OCI-LY3 (cell line): Measurements from ENCODE around the gene ASF1B.
"Not testable (repeated sequence)": the region's sequence is repeated elsewhere in the genome, so short reads cannot be mapped to it uniquely, and the experiment has no call there.

Source experiments
- H2AFZ ChIP-seq: fragments of 200-600, 300-600 bp; shearing (Covaris generic); 2 replicates; pipeline ENCODE4 v1.6.0; 2014; ENCODE audit warnings: antibody characterized with exemption, low read depth, low read length
- H3K27ac ChIP-seq: fragments of 200-600, 300-600 bp; sonication (generic); 2 replicates; pipeline ENCODE4 v1.5.1; 2014; ENCODE audit warnings: mild to moderate bottlenecking, low read length, moderate library complexity, mixed read lengths
- H3K27me3 ChIP-seq: fragments of 200-600, 300-600 bp; sonication (generic); 2 replicates; pipeline ENCODE4 v1.6.1; 2014; ENCODE audit warnings: low read depth, low read length, mixed read lengths
- H3K36me3 ChIP-seq: fragments of 200-600, 300-600 bp; sonication (generic); replicated peaks from 2 replicates; pipeline ENCODE3; 2014; ENCODE audit warnings: low read depth, low read length, mixed read lengths
- H3K4me1 ChIP-seq: fragments of 300-600, 200-600 bp; sonication (generic); 2 replicates; pipeline ENCODE4 v1.6.1; 2014; ENCODE audit warnings: low read length, mixed read lengths
- H3K4me2 ChIP-seq: fragments of 200-600, 300-600 bp; sonication (generic); 2 replicates; pipeline ENCODE4 v1.6.1; 2014; ENCODE audit warnings: low read length, mixed read lengths
- H3K4me3 ChIP-seq: fragments of 300-600, 200-600 bp; sonication (generic); 2 replicates; pipeline ENCODE4 v1.5.1; 2014; ENCODE audit warnings: antibody characterized with exemption, mild to moderate bottlenecking, low read length, moderate library complexity
- H3K79me2 ChIP-seq: fragments of 300-600, 200-600 bp; shearing (Covaris generic); 2 replicates; pipeline ENCODE4 v1.6.1; 2014; ENCODE audit warnings: mild to moderate bottlenecking, low read length, mixed read lengths
- H3K9ac ChIP-seq: fragments of 300-600, 200-600 bp; shearing (Covaris generic); 2 replicates; pipeline ENCODE4 v1.6.0; 2014; ENCODE audit warnings: mild to moderate bottlenecking, low read length, moderate library complexity
- H3K9me3 ChIP-seq: fragments of 200-600, 300-600 bp; shearing (Covaris generic); 2 replicates; pipeline ENCODE4 v1.6.1; 2014; ENCODE audit warnings: low read length, mixed read lengths; ENCODE audit not compliant: insufficient read depth
- H4K20me1 ChIP-seq: fragments of 200-600, 300-600 bp; sonication (generic); 2 replicates; pipeline ENCODE4 v1.6.1; 2016; ENCODE audit warnings: low read length, mixed read lengths; ENCODE audit not compliant: insufficient read depth
- EZH2phosphoT487 ChIP-seq: fragments of 200-600 bp; shearing (Covaris generic); IDR thresholded peaks from 2 replicates; pipeline ENCODE4 v1.6.1; 2018; ENCODE audit warnings: antibody characterized with exemption, mixed run types, low read depth
- TF ChIP-seq, protein P1 (sequence below): fragments of 200-600, 300-600 bp; sonication (generic); IDR thresholded peaks from 2 replicates; pipeline ENCODE4 v1.5.1; 2014; ENCODE audit warnings: antibody characterized with exemption, low read length, low read depth

Gene ASF1B

GRCh38 chr19:14182476-14182875, 46.1 kb upstream of the ASF1B start:
- Histone ChIP-seq H3K4me1 (no peaks in the 10 kb centered on the region), H2AFZ (no peak overlapping the region), H3K79me2 (no peaks in the 10 kb centered on the region), H3K4me3 (no peak overlapping the region), H4K20me1 (no peaks in the 10 kb centered on the region), H3K9ac (no peak overlapping the region), H3K4me2 (no peak overlapping the region), H3K9me3 (no peaks in the 10 kb centered on the region), H3K36me3 (no peaks in the 10 kb centered on the region), H3K27ac (no peak overlapping the region), H3K27me3 (no peaks in the 10 kb centered on the region)
- no peak for TF ChIP-seq EZH2phosphoT487
- TF ChIP-seq, protein P1, sequence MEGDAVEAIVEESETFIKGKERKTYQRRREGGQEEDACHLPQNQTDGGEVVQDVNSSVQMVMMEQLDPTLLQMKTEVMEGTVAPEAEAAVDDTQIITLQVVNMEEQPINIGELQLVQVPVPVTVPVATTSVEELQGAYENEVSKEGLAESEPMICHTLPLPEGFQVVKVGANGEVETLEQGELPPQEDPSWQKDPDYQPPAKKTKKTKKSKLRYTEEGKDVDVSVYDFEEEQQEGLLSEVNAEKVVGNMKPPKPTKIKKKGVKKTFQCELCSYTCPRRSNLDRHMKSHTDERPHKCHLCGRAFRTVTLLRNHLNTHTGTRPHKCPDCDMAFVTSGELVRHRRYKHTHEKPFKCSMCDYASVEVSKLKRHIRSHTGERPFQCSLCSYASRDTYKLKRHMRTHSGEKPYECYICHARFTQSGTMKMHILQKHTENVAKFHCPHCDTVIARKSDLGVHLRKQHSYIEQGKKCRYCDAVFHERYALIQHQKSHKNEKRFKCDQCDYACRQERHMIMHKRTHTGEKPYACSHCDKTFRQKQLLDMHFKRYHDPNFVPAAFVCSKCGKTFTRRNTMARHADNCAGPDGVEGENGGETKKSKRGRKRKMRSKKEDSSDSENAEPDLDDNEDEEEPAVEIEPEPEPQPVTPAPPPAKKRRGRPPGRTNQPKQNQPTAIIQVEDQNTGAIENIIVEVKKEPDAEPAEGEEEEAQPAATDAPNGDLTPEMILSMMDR, result no peak

GRCh38 chr19:14181906-14182305, 45.5 kb upstream of the ASF1B start:
- no peak overlapping the region for H3K4me2 ChIP-seq

GRCh38 chr19:14181199-14181598, 44.8 kb upstream of the ASF1B start:
- H3K4me3 ChIP-seq, H3K79me2 ChIP-seq, H3K4me1 ChIP-seq, H3K9ac ChIP-seq, H4K20me1 ChIP-seq, H3K36me3 ChIP-seq, H3K27ac ChIP-seq, H3K4me2 ChIP-seq, H3K27me3 ChIP-seq, H2AFZ ChIP-seq, H3K9me3 ChIP-seq: not testable (repeated sequence)

More at GRCh38 chr19:14181906-14182305, 45.5 kb upstream of the ASF1B start:
- no peak overlapping the region for H3K9ac ChIP-seq
- no peaks in the 10 kb centered on the region for H3K79me2 ChIP-seq
- H3K36me3 ChIP-seq, result no peaks in the 10 kb centered on the region
- H2AFZ ChIP-seq, result no peak overlapping the region
- no peaks in the 10 kb centered on the region for H3K27me3 ChIP-seq
- no peak overlapping the region for H3K4me3 ChIP-seq
- no peak for TF ChIP-seq EZH2phosphoT487
- TF ChIP-seq, protein P1, result no peak
- no peaks in the 10 kb centered on the region for H3K9me3 ChIP-seq
- H4K20me1 ChIP-seq, result no peaks in the 10 kb centered on the region
- H3K27ac ChIP-seq, result no peak overlapping the region
- no peaks in the 10 kb centered on the region for H3K4me1 ChIP-seq

DNA sequence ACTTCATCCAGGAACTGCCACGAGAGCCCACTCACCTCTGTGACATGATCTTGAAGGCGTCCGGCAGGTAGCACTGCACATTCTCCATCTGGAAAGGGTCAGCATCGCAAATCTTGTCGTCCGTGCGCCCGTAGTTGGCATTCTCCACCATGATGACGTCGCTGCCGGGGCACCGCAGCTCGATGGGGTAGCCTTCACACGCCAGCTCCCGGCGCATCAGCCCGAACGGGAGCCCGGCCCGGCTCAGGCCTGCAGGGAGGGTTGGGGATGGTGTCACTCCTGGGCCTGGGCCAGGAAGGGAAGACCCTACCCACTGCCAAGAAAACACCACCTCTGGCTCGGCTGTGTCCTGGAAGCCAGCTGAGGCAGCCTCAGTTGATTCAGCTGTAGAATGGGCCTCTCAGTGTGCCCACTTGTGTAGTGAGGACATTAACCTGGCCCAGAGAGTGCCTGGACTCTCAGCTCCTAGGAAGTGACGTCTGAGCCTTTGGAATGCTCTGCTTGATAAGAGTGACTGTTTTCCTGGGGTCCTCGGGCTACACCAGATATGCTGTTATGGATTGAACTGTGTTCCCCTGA, 41.2 kb upstream of the ASF1B start:
- no peak overlapping the region for H3K9ac ChIP-seq
- no peaks in the 10 kb centered on the region for H3K79me2 ChIP-seq
- no peaks in the 10 kb centered on the region for H3K36me3 ChIP-seq
- no peak overlapping the region for H3K4me3 ChIP-seq
- no peaks in the 10 kb centered on the region for H4K20me1 ChIP-seq
- no peak overlapping the region for H2AFZ ChIP-seq
- H3K27ac ChIP-seq, result no peak overlapping the region
- H3K4me1 ChIP-seq, result no peaks in the 10 kb centered on the region
- H3K27me3 ChIP-seq, result no peaks in the 10 kb centered on the region
- H3K9me3 ChIP-seq, result no peaks in the 10 kb centered on the region
- no peak overlapping the region for H3K4me2 ChIP-seq
- TF ChIP-seq, protein P1, result no peak
- no peak for TF ChIP-seq EZH2phosphoT487
